GM12891 (cell line): ENCODE results near the gene ZNF157. TPM values are rescaled to one million over a fixed set of nuclear protein-coding genes. Genes with fewer than 3 reads are reported as not detected.
"Not testable (repeated sequence)": the region's sequence is repeated elsewhere in the genome, so short reads cannot be mapped to it uniquely, and the experiment has no call there.

Source experiments
- DNase-seq: peaks from one replicate; pipeline ENCODE4 v3.0.0; 2011; ENCODE audit warnings: low spot score; ENCODE audit not compliant: insufficient read length
- FAIRE-seq: peaks from 2 replicates; lab custom pipeline; 2011; peaks lifted over from hg19 to GRCh38; lab: Jason Lieb, UNC
- PAX5 ChIP-seq: IDR thresholded peaks from 2 replicates; pipeline ENCODE4 v1.6.1; 2011; ENCODE audit warnings: low read length, moderate library complexity, mild to moderate bottlenecking; ENCODE audit not compliant: insufficient read depth, severe bottlenecking
- POLR2A ChIP-seq: IDR thresholded peaks from 2 replicates; pipeline ENCODE4 v1.6.1; 2011; ENCODE audit warnings: low read depth, low read length, control low read depth
- POLR2AphosphoS5 ChIP-seq: IDR thresholded peaks from 2 replicates; pipeline ENCODE4 v1.6.1; 2011; ENCODE audit warnings: low read depth, low read length, control low read depth
- POU2F2 ChIP-seq: IDR thresholded peaks from 2 replicates; pipeline ENCODE4 v1.6.1; 2011; ENCODE audit warnings: low read depth, mild to moderate bottlenecking, control low read depth, low read length, moderate library complexity
- SPI1 ChIP-seq: IDR thresholded peaks from 2 replicates; pipeline ENCODE4 v1.6.1; 2011; ENCODE audit warnings: low read depth, low read length, control low read depth
- TAF1 ChIP-seq: IDR thresholded peaks from 2 replicates; pipeline ENCODE4 v1.6.1; 2011; ENCODE audit warnings: low read depth, low read length, control low read depth
- polyA plus RNA-seq: library from polyadenylated mRNA; unstranded; fragments of >200 nt; gene quantifications from one replicate; pipeline ENCODE4 v1.2.1, GENCODE V29; 2012; ENCODE audit warnings: low read depth, missing spikeins, inconsistent platforms; ENCODE audit not compliant: missing spikeins

Gene ZNF157
- polyA plus RNA-seq = not detected

DNA sequence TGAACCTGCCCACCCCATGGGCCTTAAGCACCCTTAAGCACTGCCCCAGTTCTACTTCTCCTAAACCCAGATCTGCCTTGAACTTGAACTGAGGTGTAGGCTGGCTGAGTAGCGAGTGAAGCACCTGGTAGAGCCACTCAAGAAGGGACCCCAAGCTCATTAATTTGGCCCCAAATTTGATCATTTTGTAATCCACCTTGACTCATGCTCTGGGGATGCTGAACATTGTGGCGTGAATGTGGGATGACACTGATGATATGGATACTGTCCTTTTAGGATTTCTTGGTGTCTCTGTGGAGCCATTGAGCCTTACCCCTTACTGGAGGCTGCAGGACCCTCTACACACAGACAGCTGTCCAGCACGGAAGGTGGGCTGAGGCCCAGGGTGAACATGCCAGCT lies at the start of gene ZNF157:
Gene ZNF157 (plus strand): TSS at position 301 of the 400 bp plus-strand sequence. CDS start 91 bp downstream, at position 392.
- DNase-seq (no peak), FAIRE-seq (no peak)
- TF ChIP-seq POLR2AphosphoS5 = no peak

- FAIRE-seq (no peak), DNase-seq (no peak)
- no peak for TF ChIP-seq POLR2A
- TF ChIP-seq SPI1 = no peak
- no peak for TF ChIP-seq PAX5
- no peak for TF ChIP-seq POU2F2
- no peak for TF ChIP-seq TAF1
Measured at GRCh38 chrX:47321386-47321785, 49.0 kb upstream of the ZNF157 start.

GRCh38 chrX:47321823-47322371 lies 48.5 kb upstream of the ZNF157 start:
- no peak for TF ChIP-seq POU2F2
- no peak for TF ChIP-seq POLR2AphosphoS5
- TF ChIP-seq POLR2A = no peak
- no peak for TF ChIP-seq TAF1
- no peak for TF ChIP-seq PAX5
- no peak for TF ChIP-seq SPI1
- DNase-seq (no peak), FAIRE-seq (no peak)

DNA sequence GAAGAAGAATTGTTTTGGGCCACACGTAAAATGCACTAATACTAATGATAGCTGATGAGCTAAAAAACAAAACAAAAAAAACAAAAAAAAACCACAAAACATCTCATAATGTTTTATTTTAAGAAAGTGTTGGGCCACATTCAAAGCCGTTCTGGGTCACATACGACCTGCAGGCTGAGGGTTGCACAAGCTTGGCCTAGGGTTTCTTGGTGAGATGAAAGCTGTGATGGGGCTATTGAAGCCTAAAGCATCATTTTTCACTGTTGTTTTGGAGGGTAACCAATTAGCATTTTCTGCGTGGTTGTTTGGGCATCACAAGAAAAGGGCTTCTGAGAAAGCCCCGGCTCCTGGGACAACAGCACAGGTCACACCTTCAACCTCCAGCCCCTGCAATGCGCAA lies 42.5 kb upstream of the ZNF157 start:
- DNase-seq (no peak), FAIRE-seq (no peak)
- TF ChIP-seq POLR2A (no peak), POLR2AphosphoS5 (no peak)

DNA sequence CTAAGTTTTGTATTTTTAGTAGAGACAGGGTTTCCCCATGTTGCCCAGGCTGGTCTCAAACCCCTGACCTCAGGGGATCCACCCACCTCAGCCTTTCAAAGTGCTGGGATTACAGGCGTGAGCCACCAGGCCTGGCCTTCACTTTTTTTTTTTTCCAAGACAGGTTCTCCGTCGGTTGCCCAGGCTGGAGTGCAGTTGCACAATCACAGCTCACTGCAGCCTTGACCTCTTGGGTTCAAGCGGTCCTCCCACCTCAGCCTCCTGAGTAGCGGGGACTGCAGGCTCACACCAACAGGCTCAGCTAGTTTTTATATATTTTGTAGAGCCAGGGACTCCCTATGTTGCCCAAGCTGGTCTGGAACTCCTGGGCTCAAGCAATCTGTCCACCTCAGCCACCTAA lies 37.6 kb upstream of the ZNF157 start:
- FAIRE-seq = not testable (repeated sequence)

GRCh38 chrX:47351706-47352105 lies 18.7 kb upstream of the ZNF157 start:
- FAIRE-seq = no peak
- no peak for DNase-seq
- no peak for TF ChIP-seq PAX5
- no peak for TF ChIP-seq SPI1
- TF ChIP-seq POU2F2 = no peak
- no peak for TF ChIP-seq TAF1

More for the DNA sequence above, 37.6 kb upstream of the ZNF157 start:
- DNase-seq = not testable (repeated sequence)

DNA sequence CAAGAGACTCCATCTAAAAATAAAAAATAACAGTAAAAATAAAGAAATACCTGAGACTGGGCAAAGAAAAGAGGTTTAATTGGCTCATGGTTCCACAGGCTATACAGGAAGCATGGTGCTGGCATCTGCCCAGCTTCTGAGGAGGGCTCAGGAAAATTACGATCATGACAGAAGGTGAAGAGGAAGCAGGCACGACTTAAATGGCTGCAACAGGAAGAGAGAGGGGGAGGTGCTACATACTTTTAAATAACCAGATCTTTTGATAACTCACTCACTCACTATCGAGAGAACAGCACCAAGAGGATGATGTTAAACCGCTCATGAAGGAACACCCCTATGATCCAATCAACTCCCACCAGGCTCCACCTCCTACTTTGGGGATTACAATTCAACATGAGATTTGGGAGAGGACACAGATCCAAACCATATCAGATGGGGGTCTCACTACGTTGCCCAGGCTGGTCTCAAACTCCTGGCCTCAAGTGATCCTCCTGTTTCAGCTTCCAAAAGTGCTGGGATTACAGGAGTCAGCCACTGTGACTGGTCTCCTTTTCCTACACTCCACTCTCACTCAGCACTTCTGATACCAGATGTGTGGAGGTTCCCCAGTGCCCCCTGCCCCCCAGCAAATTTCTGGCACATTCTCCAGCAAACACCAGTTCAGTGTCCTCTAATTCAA lies 11.9 kb upstream of the ZNF157 start:
- FAIRE-seq (no peak), DNase-seq (no peak)

DNA sequence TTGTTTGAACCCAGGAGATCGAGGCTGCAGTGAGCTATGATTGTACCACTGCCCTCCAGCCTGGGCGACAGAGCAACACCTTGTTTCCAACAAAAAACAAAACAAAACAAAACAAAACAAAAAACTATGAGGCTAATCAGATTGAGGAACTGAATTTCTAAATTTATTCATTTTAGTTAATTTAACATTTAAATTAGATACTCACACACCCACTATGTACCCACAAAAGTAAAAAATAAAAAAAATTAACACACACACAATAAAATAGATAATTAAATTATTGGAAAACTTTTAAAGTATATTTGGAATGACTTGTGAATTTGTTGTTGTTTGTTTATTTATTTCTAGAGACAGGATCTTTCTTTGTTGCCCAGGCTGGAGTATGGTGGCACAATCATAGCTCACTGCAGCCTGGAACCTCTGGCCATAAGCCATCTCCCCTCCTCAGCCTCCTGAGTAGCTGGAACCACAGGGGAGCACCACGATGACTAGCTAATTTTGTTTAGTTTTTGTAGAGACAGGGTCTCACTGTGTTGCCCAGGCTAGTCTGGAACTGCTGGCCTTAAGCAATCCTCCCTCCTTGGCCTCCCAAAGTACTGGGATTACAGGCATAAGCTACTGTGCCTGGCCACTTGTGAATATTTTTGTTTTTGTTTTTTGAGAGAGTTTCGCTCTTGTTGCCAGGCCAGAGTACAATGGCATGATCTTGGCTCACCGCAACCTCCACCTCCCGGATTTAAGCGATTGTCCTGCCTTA lies 9.8 kb upstream of the ZNF157 start:
- TF ChIP-seq TAF1 (no peak), PAX5 (no peak), POLR2A (no peak), POLR2AphosphoS5 (no peak), POU2F2 (no peak), SPI1 (no peak)
- no peak for DNase-seq
- peak; percentile 84 for FAIRE-seq

More for the DNA sequence above, 11.9 kb upstream of the ZNF157 start:
- TF ChIP-seq PAX5 (no peak), POU2F2 (no peak), POLR2AphosphoS5 (no peak), POLR2A (no peak), TAF1 (no peak)

- peak; percentile 62 for DNase-seq
- peak; percentile 99 for FAIRE-seq
- TF ChIP-seq POU2F2 (no peak), POLR2A (no peak), SPI1 (no peak), TAF1 (no peak), PAX5 (no peak), POLR2AphosphoS5 (no peak)
Measured at GRCh38 chrX:47361538-47362511, 8.6 kb upstream of the ZNF157 start.
